AG09309 (cell line): Measurements from ENCODE around the gene TLX1.

Experiments
- DNase-seq: peaks from one replicate; pipeline ENCODE4 v3.0.0-alpha.2; 2010; ENCODE audit warnings: low read depth
- H3K4me3 ChIP-seq: 2 replicates; pipeline ENCODE4 v1.5.1; 2011; ENCODE audit warnings: mild to moderate bottlenecking, low read depth, low read length, moderate library complexity; ENCODE audit not compliant: control insufficient read depth
- CTCF ChIP-seq: IDR thresholded peaks from 2 replicates; pipeline ENCODE4 v1.5.1; 2011; ENCODE audit warnings: mild to moderate bottlenecking, low read depth, low read length, inconsistent platforms; ENCODE audit not compliant: insufficient read depth, control insufficient read depth; ENCODE audit errors: missing control alignments

The TLX1 gene

GRCh38 chr10:101110856-101111523 lies 20.1 kb upstream of the TLX1 start:
- no peak overlapping the region for H3K4me3 ChIP-seq
- no peak for DNase-seq
- TF ChIP-seq CTCF: no peak

- no peak overlapping the region for H3K4me3 ChIP-seq
- no peak for TF ChIP-seq CTCF
These were observed 19.6 kb upstream of the TLX1 start for GRCh38 chr10:101111547-101111946.

GRCh38 chr10:101112799-101113594 lies 18.1 kb upstream of the TLX1 start:
- H3K4me3 ChIP-seq: no peak overlapping the region
- TF ChIP-seq CTCF: no peak
- no peak for DNase-seq

More at GRCh38 chr10:101111547-101111946, 19.6 kb upstream of the TLX1 start:
- no peak for DNase-seq

- DNase-seq: no peak
- no peak for TF ChIP-seq CTCF
- no peak overlapping the region for H3K4me3 ChIP-seq
These were observed 17.2 kb upstream of the TLX1 start for GRCh38 chr10:101113890-101114403.

GRCh38 chr10:101114646-101115045 lies 16.5 kb upstream of the TLX1 start:
- no peak overlapping the region for H3K4me3 ChIP-seq
- no peak for DNase-seq
- no peak for TF ChIP-seq CTCF

- TF ChIP-seq CTCF: no peak
- no peak for DNase-seq
- no peak overlapping the region for H3K4me3 ChIP-seq
These were observed 14.3 kb upstream of the TLX1 start for GRCh38 chr10:101116754-101117153.
